C4-2B (cell line): ENCODE results near the gene THSD7B.

Experiments
- H3K27ac ChIP-seq: fragments of 450-650 bp; 2 replicates; pipeline ENCODE4 v1.5.1; 2017
- ZFX ChIP-seq: fragments of 450-650 bp; IDR thresholded peaks from 2 replicates; pipeline ENCODE4 v1.6.1; 2017
- TF ChIP-seq, protein P1 (sequence below): fragments of 450-650 bp; conservative IDR thresholded peaks from 2 replicates; pipeline ENCODE4 v1.5.1; 2017; ENCODE audit warnings: mild to moderate bottlenecking

The THSD7B gene

DNA sequence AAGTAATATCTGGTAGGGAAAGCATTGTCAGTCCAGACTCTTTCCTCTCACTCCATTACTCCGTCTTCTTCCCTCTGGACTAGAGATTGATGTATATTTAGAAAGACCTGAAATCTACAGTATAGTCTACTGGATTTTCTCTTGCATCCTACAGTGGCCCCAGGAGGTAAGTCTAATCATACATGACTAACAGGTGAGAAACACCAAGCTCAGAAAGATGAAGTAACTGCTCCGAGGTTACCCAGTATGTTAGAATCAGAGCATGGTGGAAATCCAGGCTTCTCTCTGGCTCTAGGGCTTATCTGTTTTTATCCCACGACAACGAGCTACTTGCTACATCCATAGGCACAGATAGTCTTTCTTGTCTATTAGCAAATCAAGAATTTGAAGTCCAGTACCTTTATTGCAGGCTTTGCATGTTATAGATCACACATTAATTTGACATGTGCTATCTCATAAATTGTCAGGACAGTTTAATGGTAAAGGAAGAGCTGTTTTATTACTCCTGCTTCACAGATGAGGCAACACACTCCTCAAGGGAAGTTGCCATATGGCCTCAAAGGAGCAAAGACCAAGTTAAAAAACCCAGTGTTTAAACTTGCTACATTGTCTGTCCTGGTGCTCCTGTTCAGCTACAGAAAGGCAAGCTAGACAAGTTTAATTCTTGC, 484.3 kb downstream of the THSD7B start:
- no peak for TF ChIP-seq ZFX
- TF ChIP-seq, protein P1, sequence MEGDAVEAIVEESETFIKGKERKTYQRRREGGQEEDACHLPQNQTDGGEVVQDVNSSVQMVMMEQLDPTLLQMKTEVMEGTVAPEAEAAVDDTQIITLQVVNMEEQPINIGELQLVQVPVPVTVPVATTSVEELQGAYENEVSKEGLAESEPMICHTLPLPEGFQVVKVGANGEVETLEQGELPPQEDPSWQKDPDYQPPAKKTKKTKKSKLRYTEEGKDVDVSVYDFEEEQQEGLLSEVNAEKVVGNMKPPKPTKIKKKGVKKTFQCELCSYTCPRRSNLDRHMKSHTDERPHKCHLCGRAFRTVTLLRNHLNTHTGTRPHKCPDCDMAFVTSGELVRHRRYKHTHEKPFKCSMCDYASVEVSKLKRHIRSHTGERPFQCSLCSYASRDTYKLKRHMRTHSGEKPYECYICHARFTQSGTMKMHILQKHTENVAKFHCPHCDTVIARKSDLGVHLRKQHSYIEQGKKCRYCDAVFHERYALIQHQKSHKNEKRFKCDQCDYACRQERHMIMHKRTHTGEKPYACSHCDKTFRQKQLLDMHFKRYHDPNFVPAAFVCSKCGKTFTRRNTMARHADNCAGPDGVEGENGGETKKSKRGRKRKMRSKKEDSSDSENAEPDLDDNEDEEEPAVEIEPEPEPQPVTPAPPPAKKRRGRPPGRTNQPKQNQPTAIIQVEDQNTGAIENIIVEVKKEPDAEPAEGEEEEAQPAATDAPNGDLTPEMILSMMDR: no peak

DNA sequence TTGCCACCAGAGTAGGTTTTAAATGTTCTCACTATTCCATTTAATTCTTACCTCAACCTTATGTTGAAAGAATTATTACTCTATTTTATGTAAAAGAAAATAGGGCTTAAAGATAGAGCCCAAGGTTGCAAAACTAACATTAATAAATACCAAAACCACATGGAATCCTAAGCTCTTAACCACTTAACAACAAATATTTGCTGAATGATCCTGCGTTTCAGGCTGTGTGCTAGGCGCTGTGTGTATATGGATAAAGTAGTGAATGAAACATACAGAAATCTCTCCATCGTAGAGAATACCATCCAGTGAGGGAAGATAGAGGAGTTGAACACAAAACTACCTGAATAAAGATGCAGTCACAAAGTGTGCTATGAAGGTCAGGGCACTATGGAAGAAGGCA, 485.1 kb downstream of the THSD7B start:
- TF ChIP-seq, protein P1: no peak
- no peak for TF ChIP-seq ZFX

More for the DNA sequence above, 484.3 kb downstream of the THSD7B start:
- H3K27ac ChIP-seq: no peak overlapping the region

DNA sequence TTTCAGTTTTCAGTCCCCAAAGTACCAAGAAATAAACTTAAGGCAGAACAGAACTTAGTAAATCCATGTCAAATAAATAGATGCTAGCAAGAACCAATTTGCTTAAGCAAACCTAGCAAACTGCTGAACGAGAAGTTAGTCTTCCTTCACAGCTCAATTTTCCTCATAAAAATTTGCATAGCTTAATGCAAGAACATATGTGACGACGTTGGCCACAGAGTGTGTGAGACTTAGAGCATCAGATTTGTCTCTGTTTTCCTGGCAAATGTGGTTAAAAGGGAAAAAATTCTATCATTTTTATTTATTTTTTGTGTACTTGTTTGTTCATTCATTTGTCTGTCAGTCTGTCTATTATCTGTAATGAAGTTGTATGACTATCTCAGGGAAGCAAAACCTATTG, 485.7 kb downstream of the THSD7B start:
- TF ChIP-seq, protein P1: no peak
- TF ChIP-seq ZFX: no peak
- H3K27ac ChIP-seq: no peak overlapping the region

More for the DNA sequence above, 485.1 kb downstream of the THSD7B start:
- H3K27ac ChIP-seq: no peak overlapping the region

DNA sequence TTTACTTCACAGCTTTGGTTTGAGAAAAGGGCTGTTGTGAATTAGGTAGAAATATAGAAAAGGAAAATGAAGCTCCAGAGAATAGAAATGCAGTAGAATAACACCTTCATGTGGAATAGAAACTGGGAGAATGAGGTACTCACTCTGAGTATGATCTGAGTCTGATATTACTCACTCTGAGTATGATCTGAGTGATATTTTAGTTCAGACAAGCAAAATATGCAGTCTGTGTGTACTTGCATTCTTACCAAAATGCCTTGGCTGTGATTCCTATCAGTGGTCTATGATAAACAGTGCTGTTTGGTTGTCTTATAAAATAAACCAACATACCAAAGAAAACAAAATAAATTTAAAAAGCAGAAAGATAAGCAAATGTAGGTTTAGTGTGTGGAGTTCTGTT, 487.6 kb downstream of the THSD7B start:
- TF ChIP-seq, protein P1: no peak
- no peak overlapping the region for H3K27ac ChIP-seq

DNA sequence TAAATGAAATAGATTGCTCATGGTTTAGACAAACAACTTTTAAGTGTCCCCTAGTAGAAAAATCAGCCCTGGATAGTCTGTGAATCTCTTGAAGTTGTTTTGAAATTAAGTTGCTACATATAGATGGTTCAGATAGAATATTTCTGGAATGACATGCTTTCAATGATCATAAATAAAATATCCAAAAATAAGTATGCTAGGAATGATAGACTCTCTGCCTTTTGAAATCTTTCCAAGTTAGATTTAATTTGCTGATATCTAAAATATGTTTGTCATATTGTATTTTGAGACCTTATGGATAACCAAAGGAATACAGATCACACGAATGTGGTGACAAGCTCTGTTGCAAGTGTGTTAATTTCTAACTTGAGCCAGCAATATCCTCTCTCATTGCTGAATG, 488.7 kb downstream of the THSD7B start:
- no peak for TF ChIP-seq ZFX
- TF ChIP-seq, protein P1: no peak

DNA sequence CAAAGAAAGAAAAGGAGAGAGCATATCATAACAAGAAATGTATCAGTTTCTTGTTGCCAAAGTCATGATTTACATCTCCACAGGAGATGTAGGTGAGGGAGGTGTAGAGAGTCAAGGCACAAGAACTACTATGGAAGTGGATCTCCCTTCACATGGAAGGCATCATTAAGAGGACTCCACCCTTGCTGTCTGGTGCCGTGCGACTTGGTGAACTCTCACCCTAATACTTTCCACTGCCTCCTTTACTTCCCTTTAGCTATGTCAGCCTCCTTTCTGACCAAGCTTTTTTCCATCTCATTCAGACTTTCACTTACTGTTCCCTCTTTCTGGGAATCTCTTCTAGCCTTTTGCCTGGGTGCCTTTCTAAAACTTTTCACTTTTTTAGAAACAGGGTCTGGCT, 490.0 kb downstream of the THSD7B start:
- TF ChIP-seq, protein P1: no peak
- no peak for TF ChIP-seq ZFX

More for the DNA sequence above, 488.7 kb downstream of the THSD7B start:
- no peak overlapping the region for H3K27ac ChIP-seq

DNA sequence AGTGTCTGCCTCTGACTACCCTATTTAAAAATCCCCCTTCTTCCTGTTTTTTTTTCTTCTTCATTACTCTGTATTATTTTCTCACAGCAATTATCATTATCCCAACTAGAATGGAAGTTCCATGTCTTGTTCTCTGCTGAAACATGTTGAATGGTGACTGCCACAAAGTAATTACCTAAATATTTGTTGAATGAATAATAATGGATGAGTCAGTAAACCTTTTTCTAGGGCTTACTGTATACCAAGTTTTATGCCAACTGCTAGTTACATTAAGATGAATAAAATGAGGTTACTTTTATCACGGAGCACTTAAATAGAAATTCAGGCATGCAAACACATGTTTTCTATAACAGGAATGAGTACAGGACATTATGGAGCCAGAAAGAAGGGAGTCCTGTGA, 490.6 kb downstream of the THSD7B start:
- TF ChIP-seq ZFX: no peak
- TF ChIP-seq, protein P1: no peak
- H3K27ac ChIP-seq: no peak overlapping the region

More for the DNA sequence above, 490.0 kb downstream of the THSD7B start:
- H3K27ac ChIP-seq: no peak overlapping the region
